Subcutaneous abdominal adipose tissue (tissue), 5 donors: ENCODE measurements around the gene DENND2D.

Source experiments
- H3K27ac ChIP-seq: one replicate; pipeline ENCODE4 v1.7.0; 2013; ENCODE audit warnings: low read depth, mild to moderate bottlenecking, inconsistent platforms, low read length, moderate library complexity
- H3K27me3 ChIP-seq, 5 donors: one replicate each; pipeline ENCODE4 v1.7.0; 2013; ENCODE audit warnings: low read length in 5 of 5, inconsistent platforms in 1 of 5; ENCODE audit not compliant: control insufficient read depth in 5 of 5, insufficient read depth in 4 of 5
- H3K36me3 ChIP-seq, 5 donors: one replicate each; pipeline ENCODE4 v1.7.0; 2013; ENCODE audit warnings: low read length in 5 of 5; ENCODE audit not compliant: control insufficient read depth in 5 of 5, insufficient read depth in 5 of 5
- H3K4me1 ChIP-seq, 5 donors: one replicate each; pipeline ENCODE4 v1.7.0; 2013; ENCODE audit warnings: low read length in 5 of 5, mild to moderate bottlenecking in 3 of 5, moderate library complexity in 1 of 5; ENCODE audit not compliant: control insufficient read depth in 5 of 5, insufficient read depth in 5 of 5
- H3K4me3 ChIP-seq, 5 donors: one replicate each; pipeline ENCODE4 v1.7.0; 2013; ENCODE audit warnings: low read length in 5 of 5, low read depth in 1 of 5
- H3K9ac ChIP-seq, 5 donors: one replicate each; pipeline ENCODE4 v1.7.0; 2013; ENCODE audit warnings: low read length in 5 of 5, mild to moderate bottlenecking in 4 of 5, moderate library complexity in 3 of 5
- H3K9me3 ChIP-seq, 5 donors: one replicate each; pipeline ENCODE4 v1.7.0; 2013; ENCODE audit warnings: low read length in 5 of 5; ENCODE audit not compliant: control insufficient read depth in 5 of 5
- donor health status: healthy.
- donor health status: healthy.
- donor health status: healthy.
- donor health status: healthy.
- donor health status: healthy.

The DENND2D gene

GRCh38 chr1:111214074-111214801 is 13.8 kb upstream of the DENND2D start:
- Histone ChIP-seq H3K9ac (no peak overlapping the region), H3K9me3 (no peaks in the 10 kb centered on the region), H3K27ac (no peak overlapping the region), H3K4me1 (peaks cover 0 to 12% (median 10%) of the 10 kb centered on the region in 5 donors), H3K36me3 (no peaks in the 10 kb centered on the region), H3K4me3 (no peak overlapping the region), H3K27me3 (no peaks in the 10 kb centered on the region)

GRCh38 chr1:111213412-111213811 is 13.0 kb upstream of the DENND2D start:
- H3K4me3 ChIP-seq, result no peak overlapping the region
- no peak overlapping the region for H3K9ac ChIP-seq
- H3K4me1 ChIP-seq, result peaks cover 0 to 12% (median 10%) of the 10 kb centered on the region in 5 donors
- H3K27ac ChIP-seq, result no peak overlapping the region
- H3K27me3 ChIP-seq, result no peaks in the 10 kb centered on the region
- H3K36me3 ChIP-seq, result no peaks in the 10 kb centered on the region
- H3K9me3 ChIP-seq, result no peaks in the 10 kb centered on the region

GRCh38 chr1:111212634-111213335 is 12.3 kb upstream of the DENND2D start:
- Histone ChIP-seq H3K27me3 (no peaks in the 10 kb centered on the region), H3K9me3 (no peaks in the 10 kb centered on the region), H3K36me3 (no peaks in the 10 kb centered on the region), H3K9ac (no peak overlapping the region), H3K4me3 (no peak overlapping the region), H3K27ac (no peak overlapping the region), H3K4me1 (peaks cover 0 to 12% (median 10%) of the 10 kb centered on the region in 5 donors)

GRCh38 chr1:111211921-111212320 is 11.5 kb upstream of the DENND2D start:
- Histone ChIP-seq H3K9me3 (no peaks in the 10 kb centered on the region), H3K36me3 (no peaks in the 10 kb centered on the region), H3K27ac (no peak overlapping the region), H3K4me3 (no peak overlapping the region), H3K9ac (no peak overlapping the region), H3K4me1 (peaks cover 0 to 12% (median 10%) of the 10 kb centered on the region in 5 donors), H3K27me3 (no peaks in the 10 kb centered on the region)

- Histone ChIP-seq H3K4me3 (no peak overlapping the region), H3K36me3 (no peaks in the 10 kb centered on the region), H3K9ac (no peak overlapping the region), H3K27ac (no peak overlapping the region), H3K9me3 (no peaks in the 10 kb centered on the region), H3K27me3 (no peaks in the 10 kb centered on the region), H3K4me1 (peaks cover 0 to 6% (median 3%) of the 10 kb centered on the region in 5 donors)
Measured at GRCh38 chr1:111209622-111210021, 9.2 kb upstream of the DENND2D start.

- no peaks in the 10 kb centered on the region for H3K27me3 ChIP-seq
- H3K4me1 ChIP-seq, result peaks cover 0 to 13% (median 6%) of the 10 kb centered on the region in 5 donors
- no peak overlapping the region for H3K4me3 ChIP-seq
- no peak overlapping the region for H3K9ac ChIP-seq
- no peaks in the 10 kb centered on the region for H3K36me3 ChIP-seq
- H3K9me3 ChIP-seq, result no peaks in the 10 kb centered on the region
- H3K27ac ChIP-seq, result no peak overlapping the region
Measured at GRCh38 chr1:111208921-111209320, 8.5 kb upstream of the DENND2D start.

GRCh38 chr1:111205714-111206050 is 5.2 kb upstream of the DENND2D start:
- no peak overlapping the region for H3K9ac ChIP-seq
- H3K27ac ChIP-seq, result no peak overlapping the region
- H3K4me3 ChIP-seq, result no peak overlapping the region
- H3K36me3 ChIP-seq, result no peaks in the 10 kb centered on the region
- H3K4me1 ChIP-seq, result peaks cover 0 to 42% (median 34%) of the 10 kb centered on the region in 5 donors
- no peaks in the 10 kb centered on the region for H3K9me3 ChIP-seq
- no peaks in the 10 kb centered on the region for H3K27me3 ChIP-seq

- peak overlapping the region; percentile 62 to 73 (median 68) for H3K4me3 ChIP-seq
- no peak overlapping the region for H3K27ac ChIP-seq
- peaks cover 0 to 48% (median 37%) of the 10 kb centered on the region in 5 donors for H3K4me1 ChIP-seq
Measured at GRCh38 chr1:111204983-111205713, 4.7 kb upstream of the DENND2D start.

GRCh38 chr1:111204201-111204982 is 3.9 kb upstream of the DENND2D start:
- Histone ChIP-seq H3K36me3 (no peaks in the 10 kb centered on the region), H3K27ac (peak overlapping the region; percentile 39), H3K27me3 (no peaks in the 10 kb centered on the region), H3K4me1 (peaks cover 0 to 54% (median 41%) of the 10 kb centered on the region in 5 donors), H3K9me3 (no peaks in the 10 kb centered on the region), H3K4me3 (peak overlapping the region; percentile 62 to 73 (median 68)), H3K9ac (peak overlapping the region in 3 of 5 donors; percentile 45 to 76 (median 64))

More at GRCh38 chr1:111204983-111205713, 4.7 kb upstream of the DENND2D start:
- H3K9ac ChIP-seq, result peak overlapping the region in 2 of 5 donors; percentile 64 to 76
- H3K27me3 ChIP-seq, result no peaks in the 10 kb centered on the region
- H3K36me3 ChIP-seq, result no peaks in the 10 kb centered on the region
- no peaks in the 10 kb centered on the region for H3K9me3 ChIP-seq
